K562 (cell line): ENCODE results near the gene BHLHE23.

Experiments used
- EZH2 ChIP-seq: IDR thresholded peaks from 2 replicates; pipeline ENCODE4 v1.6.1; 2012; ENCODE audit warnings: low read depth, mild to moderate bottlenecking, inconsistent platforms, low read length, borderline replicate concordance
- GATAD2A ChIP-seq: fragments of 450-650 bp; IDR thresholded peaks from 2 replicates; pipeline ENCODE4 v1.6.1; 2017
- KLF6 ChIP-seq: fragments of 250-450 bp; sonication (Bioruptor Pico); IDR thresholded peaks from 2 replicates; pipeline ENCODE4 v1.4.0; 2020; ENCODE audit warnings: mild to moderate bottlenecking, moderate library complexity, borderline replicate concordance
- POLR2A ChIP-seq: fragments of 450-650 bp; conservative IDR thresholded peaks from 2 replicates; pipeline ENCODE4 v1.6.1; 2016
- TF ChIP-seq, protein P1 (sequence below): sonication (generic); formaldehyde crosslinking; IDR thresholded peaks from 2 replicates; pipeline ENCODE4 v1.8.1; 2022; ENCODE audit warnings: missing genetic modification reagents
- TF ChIP-seq, protein P2 (sequence below): fragments of 150-350 bp; conservative IDR thresholded peaks from 2 replicates; pipeline ENCODE4 v1.6.1; 2014; ENCODE audit warnings: low read length

DNA sequence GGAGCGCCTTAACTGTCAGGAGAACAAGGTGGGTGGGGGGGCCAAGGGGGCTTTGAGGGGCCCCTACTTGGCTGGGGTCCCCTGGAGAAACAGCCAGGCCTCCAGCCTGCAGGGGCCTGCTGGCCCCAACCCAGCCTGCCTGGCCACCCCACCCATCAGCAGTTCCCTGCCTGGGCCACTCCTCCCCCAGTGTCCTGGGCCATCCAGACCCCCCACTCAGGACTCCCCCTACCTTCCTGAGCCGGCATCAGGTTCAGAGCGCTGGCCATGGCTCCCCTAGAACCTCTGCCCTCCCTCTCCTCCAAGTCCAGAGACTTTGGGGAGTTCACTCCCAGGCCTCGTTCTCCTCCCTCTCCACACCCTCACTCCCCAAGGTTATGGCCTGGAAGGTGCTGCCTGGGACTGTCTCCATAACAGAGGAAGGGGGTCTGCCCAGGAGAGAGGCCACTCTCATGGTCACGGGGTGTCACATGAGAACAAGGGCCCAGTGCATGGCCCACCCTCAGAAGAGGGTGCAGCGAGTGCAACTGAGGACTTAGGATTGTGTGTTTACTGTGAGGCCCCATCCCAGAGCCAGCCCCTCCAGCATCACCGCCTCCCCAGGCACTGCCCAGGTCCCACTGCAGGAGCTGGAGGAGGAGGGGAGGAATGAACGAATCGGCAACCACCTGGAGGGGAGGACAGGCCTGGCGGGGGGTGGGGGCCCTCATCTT, 48.2 kb downstream of the BHLHE23 start:
- TF ChIP-seq, protein P1, sequence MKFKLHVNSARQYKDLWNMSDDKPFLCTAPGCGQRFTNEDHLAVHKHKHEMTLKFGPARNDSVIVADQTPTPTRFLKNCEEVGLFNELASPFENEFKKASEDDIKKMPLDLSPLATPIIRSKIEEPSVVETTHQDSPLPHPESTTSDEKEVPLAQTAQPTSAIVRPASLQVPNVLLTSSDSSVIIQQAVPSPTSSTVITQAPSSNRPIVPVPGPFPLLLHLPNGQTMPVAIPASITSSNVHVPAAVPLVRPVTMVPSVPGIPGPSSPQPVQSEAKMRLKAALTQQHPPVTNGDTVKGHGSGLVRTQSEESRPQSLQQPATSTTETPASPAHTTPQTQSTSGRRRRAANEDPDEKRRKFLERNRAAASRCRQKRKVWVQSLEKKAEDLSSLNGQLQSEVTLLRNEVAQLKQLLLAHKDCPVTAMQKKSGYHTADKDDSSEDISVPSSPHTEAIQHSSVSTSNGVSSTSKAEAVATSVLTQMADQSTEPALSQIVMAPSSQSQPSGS (CRISPR knock-in tag) = no peak
- TF ChIP-seq GATAD2A (no peak), POLR2A (no peak), EZH2 (no peak), KLF6 (no peak)
- TF ChIP-seq, protein P2, sequence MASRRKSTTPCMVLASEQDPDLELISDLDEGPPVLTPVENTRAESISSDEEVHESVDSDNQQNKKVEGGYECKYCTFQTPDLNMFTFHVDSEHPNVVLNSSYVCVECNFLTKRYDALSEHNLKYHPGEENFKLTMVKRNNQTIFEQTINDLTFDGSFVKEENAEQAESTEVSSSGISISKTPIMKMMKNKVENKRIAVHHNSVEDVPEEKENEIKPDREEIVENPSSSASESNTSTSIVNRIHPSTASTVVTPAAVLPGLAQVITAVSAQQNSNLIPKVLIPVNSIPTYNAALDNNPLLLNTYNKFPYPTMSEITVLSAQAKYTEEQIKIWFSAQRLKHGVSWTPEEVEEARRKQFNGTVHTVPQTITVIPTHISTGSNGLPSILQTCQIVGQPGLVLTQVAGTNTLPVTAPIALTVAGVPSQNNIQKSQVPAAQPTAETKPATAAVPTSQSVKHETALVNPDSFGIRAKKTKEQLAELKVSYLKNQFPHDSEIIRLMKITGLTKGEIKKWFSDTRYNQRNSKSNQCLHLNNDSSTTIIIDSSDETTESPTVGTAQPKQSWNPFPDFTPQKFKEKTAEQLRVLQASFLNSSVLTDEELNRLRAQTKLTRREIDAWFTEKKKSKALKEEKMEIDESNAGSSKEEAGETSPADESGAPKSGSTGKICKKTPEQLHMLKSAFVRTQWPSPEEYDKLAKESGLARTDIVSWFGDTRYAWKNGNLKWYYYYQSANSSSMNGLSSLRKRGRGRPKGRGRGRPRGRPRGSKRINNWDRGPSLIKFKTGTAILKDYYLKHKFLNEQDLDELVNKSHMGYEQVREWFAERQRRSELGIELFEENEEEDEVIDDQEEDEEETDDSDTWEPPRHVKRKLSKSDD = no peak
